Erythroblast (primary cell): ENCODE results near the gene SCN10A.

Source experiments
- DNase-seq, 2 experiments: peaks; one replicate each; lab custom pipeline; 2025; lab: John Stamatoyannopoulos, UW
- GATA1 ChIP-seq: IDR thresholded peaks from 2 replicates; pipeline ENCODE4 v1.6.1; 2011; ENCODE audit warnings: low read depth, mild to moderate bottlenecking, control low read depth, low read length, moderate library complexity
- POLR2A ChIP-seq: IDR thresholded peaks from 2 replicates; pipeline ENCODE4 v1.6.1; 2011; ENCODE audit warnings: mild to moderate bottlenecking, low read length

The SCN10A gene

GRCh38 chr3:38721207-38721772 lies 94.7 kb downstream of the SCN10A start:
- DNase-seq: no peak
- no peak for TF ChIP-seq POLR2A
- TF ChIP-seq GATA1: no peak

- no peak for TF ChIP-seq POLR2A
- TF ChIP-seq GATA1: no peak
- no peak for DNase-seq
Measured at GRCh38 chr3:38720465-38720864, 95.6 kb downstream of the SCN10A start.

GRCh38 chr3:38717355-38718240 lies 98.4 kb downstream of the SCN10A start:
- DNase-seq: peak; percentile 48 to 79
- no peak for TF ChIP-seq GATA1
- no peak for TF ChIP-seq POLR2A

GRCh38 chr3:38713121-38713520 lies 102.9 kb downstream of the SCN10A start:
- TF ChIP-seq POLR2A (no peak), GATA1 (no peak)
- DNase-seq: no peak

GRCh38 chr3:38711321-38711720 lies 104.7 kb downstream of the SCN10A start:
- TF ChIP-seq GATA1: no peak
- no peak for TF ChIP-seq POLR2A
- DNase-seq: no peak

- DNase-seq: peak in 1 of 2 experiments; percentile 20
- no peak for TF ChIP-seq GATA1
- TF ChIP-seq POLR2A: no peak
Measured at GRCh38 chr3:38707730-38708129, 108.3 kb downstream of the SCN10A start.

- TF ChIP-seq POLR2A (no peak), GATA1 (no peak)
Measured at GRCh38 chr3:38706961-38707360, 109.1 kb downstream of the SCN10A start.

GRCh38 chr3:38702231-38702630 lies 113.8 kb downstream of the SCN10A start:
- no peak for TF ChIP-seq POLR2A
- no peak for TF ChIP-seq GATA1
- no peak for DNase-seq

More at GRCh38 chr3:38706961-38707360, 109.1 kb downstream of the SCN10A start:
- DNase-seq: no peak

GRCh38 chr3:38698760-38699159 lies 117.3 kb downstream of the SCN10A start:
- TF ChIP-seq GATA1 (no peak), POLR2A (no peak)

GRCh38 chr3:38698061-38698460 lies 118.0 kb downstream of the SCN10A start:
- DNase-seq: no peak
- TF ChIP-seq POLR2A: no peak
- no peak for TF ChIP-seq GATA1

More at GRCh38 chr3:38698760-38699159, 117.3 kb downstream of the SCN10A start:
- DNase-seq: no peak

- no peak for TF ChIP-seq POLR2A
- TF ChIP-seq GATA1: no peak
- no peak for DNase-seq
Measured at GRCh38 chr3:38696034-38696433, 120.0 kb downstream of the SCN10A start.

- no peak for TF ChIP-seq GATA1
- no peak for TF ChIP-seq POLR2A
- DNase-seq: no peak
Measured at GRCh38 chr3:38690185-38690584, 125.8 kb downstream of the SCN10A start.

- TF ChIP-seq POLR2A (no peak), GATA1 (no peak)
- no peak for DNase-seq
Measured at GRCh38 chr3:38689774-38690173, 126.2 kb downstream of the SCN10A start.

GRCh38 chr3:38689346-38689745 lies 126.7 kb downstream of the SCN10A start:
- TF ChIP-seq GATA1 (no peak), POLR2A (no peak)
- no peak for DNase-seq
